T-helper 17 cell (primary cell): ENCODE data around the gene HS3ST4. TPM values are rescaled to one million over a fixed set of nuclear protein-coding genes. Genes with fewer than 3 reads are reported as not detected.

Experiments
- ATAC-seq: fragments of 150-1000 bp; cut with Tn5 transposase; 2 replicates; pipeline ENCODE4 v1.10.0; 2021; ENCODE audit warnings: mild to moderate bottlenecking, moderate library complexity
- DNase-seq, 3 donors: peaks; one replicate each; pipeline versions ENCODE4 v3.0.0 to v3.0.0-alpha.2; 2020 to 2021
- H3K9me3 ChIP-seq: one replicate; pipeline ENCODE4 v1.7.0; 2013; ENCODE audit warnings: low read length, mild to moderate bottlenecking; ENCODE audit not compliant: control insufficient read depth, poor library complexity, severe bottlenecking
- H3K27ac Mint-ChIP-seq: one replicate; pipeline ENCODE4 v1.8.0; 2022; ENCODE audit warnings: mild to moderate bottlenecking, moderate library complexity, mixed read lengths
- H3K27me3 Mint-ChIP-seq: one replicate; pipeline ENCODE4 v1.8.0; 2022; ENCODE audit warnings: mixed read lengths
- H3K36me3 Mint-ChIP-seq: one replicate; pipeline ENCODE4 v1.8.0; 2022; ENCODE audit warnings: low read depth, mixed read lengths
- H3K4me1 Mint-ChIP-seq: one replicate; pipeline ENCODE4 v1.8.0; 2022; ENCODE audit warnings: mild to moderate bottlenecking, mixed read lengths
- H3K4me3 Mint-ChIP-seq: one replicate; pipeline ENCODE4 v1.8.0; 2022; ENCODE audit warnings: mild to moderate bottlenecking, moderate library complexity, mixed read lengths
- total RNA-seq, 4 donors: library from RNA in 2 of 4; stranded (reverse) in 2 of 4; gene quantifications; one replicate each; pipeline ENCODE4 v1.2.3 and lab custom pipeline; 2022 to 2026

Gene HS3ST4
- total RNA-seq, 2 donors from 2014 or later, result not detected

DNA sequence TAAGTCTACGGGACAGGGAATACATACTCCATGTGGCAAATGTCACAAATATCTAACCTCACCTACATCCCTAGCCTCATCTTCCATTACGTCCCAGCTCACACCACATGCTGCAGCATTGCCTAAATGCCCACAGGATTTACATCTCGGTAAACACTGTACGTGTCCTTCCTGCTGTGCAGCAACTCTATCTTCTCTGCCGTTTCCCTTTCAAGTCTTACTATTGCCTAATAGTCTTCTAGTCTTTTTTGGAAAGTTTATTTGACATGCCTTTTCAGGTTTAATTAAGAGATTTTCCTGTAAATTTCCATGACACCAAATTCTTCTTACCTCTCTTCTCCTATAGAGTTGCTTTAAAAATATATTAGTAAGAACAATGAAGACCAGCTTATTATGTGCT is 120.5 kb downstream of the HS3ST4 start:
- Mint-ChIP-seq H3K27ac (no peak overlapping the region), H3K4me1 (no peaks in the 10 kb centered on the region), H3K36me3 (no peaks in the 10 kb centered on the region), H3K4me3 (no peak overlapping the region), H3K27me3 (peaks cover 60% of the 10 kb centered on the region)
- ATAC-seq, result no peak
- DNase-seq, result no peak
- H3K9me3 ChIP-seq, result no peaks in the 10 kb centered on the region

GRCh38 chr16:25817295-25817694 is 125.5 kb downstream of the HS3ST4 start:
- peaks cover 46% of the 10 kb centered on the region for H3K27me3 Mint-ChIP-seq
- no peaks in the 10 kb centered on the region for H3K36me3 Mint-ChIP-seq
- no peaks in the 10 kb centered on the region for H3K9me3 ChIP-seq
- ATAC-seq, result no peak
- no peaks in the 10 kb centered on the region for H3K4me1 Mint-ChIP-seq
- no peak for DNase-seq
- no peak overlapping the region for H3K4me3 Mint-ChIP-seq
- H3K27ac Mint-ChIP-seq, result no peak overlapping the region

- no peaks in the 10 kb centered on the region for H3K4me1 Mint-ChIP-seq
- no peak for ATAC-seq
- no peak overlapping the region for H3K4me3 Mint-ChIP-seq
These were observed 126.1 kb downstream of the HS3ST4 start for GRCh38 chr16:25817876-25818275.

GRCh38 chr16:25823891-25824290 is 132.1 kb downstream of the HS3ST4 start:
- Mint-ChIP-seq H3K4me3 (no peak overlapping the region), H3K4me1 (no peaks in the 10 kb centered on the region), H3K27ac (no peak overlapping the region), H3K27me3 (peaks cover 26% of the 10 kb centered on the region), H3K36me3 (no peaks in the 10 kb centered on the region)
- ATAC-seq (no peak), DNase-seq (no peak)
- no peaks in the 10 kb centered on the region for H3K9me3 ChIP-seq

More at GRCh38 chr16:25817876-25818275, 126.1 kb downstream of the HS3ST4 start:
- peaks cover 40% of the 10 kb centered on the region for H3K27me3 Mint-ChIP-seq
- no peak overlapping the region for H3K27ac Mint-ChIP-seq
- DNase-seq, result no peak
- H3K9me3 ChIP-seq, result no peaks in the 10 kb centered on the region
- H3K36me3 Mint-ChIP-seq, result no peaks in the 10 kb centered on the region

DNA sequence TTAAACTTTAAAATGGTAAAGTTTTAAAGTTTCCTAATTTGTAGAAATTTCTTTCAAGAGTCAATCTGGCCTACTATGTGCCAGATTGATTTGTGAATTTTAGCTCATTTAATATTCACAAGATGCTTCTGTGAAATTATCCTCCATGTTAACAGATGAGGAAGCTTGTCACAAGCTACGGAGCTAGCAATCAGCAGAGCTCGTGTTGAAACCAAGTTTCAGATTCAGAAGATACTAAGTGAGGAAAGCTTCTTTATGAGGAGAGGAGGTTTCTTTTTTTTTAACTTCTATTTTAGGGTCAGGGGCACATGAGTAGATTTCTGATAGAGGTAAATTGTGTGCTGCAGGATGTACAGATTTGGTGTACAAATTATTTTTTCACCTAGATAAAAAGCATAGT is 135.9 kb downstream of the HS3ST4 start:
- H3K27ac Mint-ChIP-seq, result no peak overlapping the region
- no peaks in the 10 kb centered on the region for H3K9me3 ChIP-seq
- no peak for DNase-seq
- no peak for ATAC-seq
- no peak overlapping the region for H3K4me3 Mint-ChIP-seq
- peaks cover 3% of the 10 kb centered on the region for H3K36me3 Mint-ChIP-seq
- no peaks in the 10 kb centered on the region for H3K4me1 Mint-ChIP-seq
- H3K27me3 Mint-ChIP-seq, result peaks cover 35% of the 10 kb centered on the region

GRCh38 chr16:25828510-25828909 is 136.8 kb downstream of the HS3ST4 start:
- no peaks in the 10 kb centered on the region for H3K9me3 ChIP-seq
- H3K4me1 Mint-ChIP-seq, result no peaks in the 10 kb centered on the region
- peaks cover 3% of the 10 kb centered on the region for H3K36me3 Mint-ChIP-seq
- ATAC-seq (no peak), DNase-seq (no peak)
- H3K4me3 Mint-ChIP-seq, result no peak overlapping the region
- peaks cover 35% of the 10 kb centered on the region for H3K27me3 Mint-ChIP-seq
- no peak overlapping the region for H3K27ac Mint-ChIP-seq

- no peak overlapping the region for H3K4me3 Mint-ChIP-seq
- H3K27me3 Mint-ChIP-seq, result peaks cover 39% of the 10 kb centered on the region
- no peaks in the 10 kb centered on the region for H3K4me1 Mint-ChIP-seq
- no peak overlapping the region for H3K27ac Mint-ChIP-seq
- no peak for ATAC-seq
- DNase-seq, result no peak
- peaks cover 3% of the 10 kb centered on the region for H3K36me3 Mint-ChIP-seq
- H3K9me3 ChIP-seq, result no peaks in the 10 kb centered on the region
These were observed 140.5 kb downstream of the HS3ST4 start for GRCh38 chr16:25832291-25832690.

DNA sequence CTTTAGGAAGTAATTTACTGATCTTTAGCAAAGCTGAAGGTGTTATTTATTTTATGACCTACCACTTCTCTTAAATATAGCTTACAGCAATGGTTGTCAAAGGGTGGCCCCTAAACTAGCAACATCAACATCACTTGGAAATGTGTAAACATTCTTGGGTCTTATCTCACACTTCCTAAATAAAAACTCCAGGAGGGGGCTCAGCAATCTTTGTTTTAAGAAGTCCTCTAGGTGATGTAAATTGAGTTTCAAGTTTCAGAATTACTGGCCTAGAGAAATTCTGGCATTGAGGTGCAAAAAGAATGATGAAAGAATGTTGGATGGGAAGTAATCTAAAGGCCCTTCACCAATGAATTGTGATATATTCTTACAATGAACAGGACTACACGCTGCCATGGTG is 142.3 kb downstream of the HS3ST4 start:
- no peaks in the 10 kb centered on the region for H3K9me3 ChIP-seq
- Mint-ChIP-seq H3K27ac (no peak overlapping the region), H3K4me1 (peaks cover 6% of the 10 kb centered on the region), H3K36me3 (peaks cover 3% of the 10 kb centered on the region), H3K27me3 (peaks cover 43% of the 10 kb centered on the region), H3K4me3 (no peak overlapping the region)
- no peak for ATAC-seq
- DNase-seq, result no peak

GRCh38 chr16:25835126-25835525 is 143.4 kb downstream of the HS3ST4 start:
- Mint-ChIP-seq H3K36me3 (peaks cover 3% of the 10 kb centered on the region), H3K27ac (no peak overlapping the region), H3K4me3 (no peak overlapping the region), H3K27me3 (peaks cover 47% of the 10 kb centered on the region), H3K4me1 (peaks cover 6% of the 10 kb centered on the region)
- ATAC-seq, result no peak
- no peak for DNase-seq
- no peaks in the 10 kb centered on the region for H3K9me3 ChIP-seq

GRCh38 chr16:25838724-25839186 is 147.0 kb downstream of the HS3ST4 start:
- Mint-ChIP-seq H3K27me3 (peaks cover 44% of the 10 kb centered on the region), H3K4me3 (no peak overlapping the region), H3K4me1 (peaks cover 6% of the 10 kb centered on the region), H3K36me3 (no peaks in the 10 kb centered on the region), H3K27ac (no peak overlapping the region)
- ATAC-seq (peak; percentile 46), DNase-seq (no peak)
- no peaks in the 10 kb centered on the region for H3K9me3 ChIP-seq

DNA sequence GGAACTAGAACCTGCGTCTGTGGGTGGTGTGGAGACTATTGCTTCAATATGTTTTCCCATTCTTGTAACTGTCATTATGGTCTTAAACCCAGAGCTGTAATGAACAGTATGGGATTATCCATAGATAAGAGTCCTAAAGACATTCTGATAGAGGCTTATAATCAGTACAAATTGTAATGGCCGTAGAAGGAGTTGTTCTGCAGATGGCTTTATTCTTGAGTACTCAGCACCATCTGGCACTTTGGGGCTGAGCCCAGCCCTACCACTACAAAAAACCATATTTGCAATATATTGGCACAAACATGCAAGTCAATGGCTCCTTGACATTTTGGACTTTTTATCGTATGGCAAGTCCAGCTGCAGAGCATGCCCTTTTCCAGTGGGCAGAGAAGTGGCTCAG is 150.0 kb downstream of the HS3ST4 start:
- DNase-seq, result no peak
- no peak for ATAC-seq
- Mint-ChIP-seq H3K4me1 (peaks cover 6% of the 10 kb centered on the region), H3K36me3 (no peaks in the 10 kb centered on the region), H3K4me3 (no peak overlapping the region), H3K27ac (no peak overlapping the region), H3K27me3 (peaks cover 38% of the 10 kb centered on the region)
- no peaks in the 10 kb centered on the region for H3K9me3 ChIP-seq

DNA sequence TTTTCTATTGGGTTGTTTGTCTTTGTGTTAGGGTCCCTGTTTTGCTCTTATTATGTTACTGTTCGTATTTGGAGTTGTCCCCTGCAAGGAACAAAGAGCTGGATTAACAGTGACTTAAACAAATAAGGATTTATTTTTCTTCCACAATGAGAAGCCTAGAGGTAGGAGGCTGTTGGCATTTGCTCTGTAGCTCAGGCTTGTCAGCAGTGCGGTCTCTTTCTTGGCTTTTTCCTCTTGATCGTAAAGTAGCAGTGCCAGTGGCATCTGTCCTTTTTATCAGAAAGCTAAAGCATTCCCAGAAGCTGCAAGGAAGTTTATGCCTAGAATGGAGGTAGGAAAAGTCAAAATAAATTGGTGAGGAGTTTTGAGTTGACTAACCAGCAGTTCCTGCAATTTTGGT is 154.1 kb downstream of the HS3ST4 start:
- ATAC-seq, result no peak
- no peak for DNase-seq
- no peak overlapping the region for H3K27ac Mint-ChIP-seq
- H3K4me1 Mint-ChIP-seq, result no peaks in the 10 kb centered on the region
- no peaks in the 10 kb centered on the region for H3K36me3 Mint-ChIP-seq
- H3K4me3 Mint-ChIP-seq, result no peak overlapping the region
- no peaks in the 10 kb centered on the region for H3K9me3 ChIP-seq
- peaks cover 32% of the 10 kb centered on the region for H3K27me3 Mint-ChIP-seq

GRCh38 chr16:25854141-25854540 is 162.4 kb downstream of the HS3ST4 start:
- Mint-ChIP-seq H3K27me3 (peaks cover 43% of the 10 kb centered on the region), H3K36me3 (no peaks in the 10 kb centered on the region), H3K4me3 (no peak overlapping the region), H3K27ac (no peak overlapping the region), H3K4me1 (no peaks in the 10 kb centered on the region)
- DNase-seq (no peak), ATAC-seq (no peak)
- H3K9me3 ChIP-seq, result no peaks in the 10 kb centered on the region

GRCh38 chr16:25855063-25855462 is 163.3 kb downstream of the HS3ST4 start:
- no peaks in the 10 kb centered on the region for H3K4me1 Mint-ChIP-seq
- DNase-seq (no peak), ATAC-seq (no peak)
- H3K4me3 Mint-ChIP-seq, result no peak overlapping the region
- H3K27ac Mint-ChIP-seq, result no peak overlapping the region
- H3K9me3 ChIP-seq, result no peaks in the 10 kb centered on the region
- peaks cover 48% of the 10 kb centered on the region for H3K27me3 Mint-ChIP-seq
- H3K36me3 Mint-ChIP-seq, result no peaks in the 10 kb centered on the region
